ENCODE measurements around the gene MAML2.

DNA sequence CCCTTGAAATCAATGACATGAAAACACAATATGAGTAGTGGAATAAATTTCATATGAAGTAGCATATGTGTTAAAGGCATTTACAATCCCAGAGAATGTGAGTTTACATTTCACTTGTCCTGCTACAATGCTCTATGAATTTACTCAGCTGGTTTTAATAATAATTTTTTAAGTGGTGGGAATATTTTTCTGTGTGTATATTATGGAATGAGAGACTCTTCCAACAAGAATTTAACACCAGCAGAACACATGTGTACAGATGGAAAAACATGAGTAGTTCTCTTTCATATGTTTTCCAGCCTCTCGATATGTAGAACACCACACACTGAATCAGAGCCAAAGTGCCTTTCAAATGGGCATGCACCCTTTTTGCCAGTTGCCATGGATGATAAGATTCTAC lies 170.4 kb downstream of the MAML2 start:
- TF ChIP-seq, protein P1, sequence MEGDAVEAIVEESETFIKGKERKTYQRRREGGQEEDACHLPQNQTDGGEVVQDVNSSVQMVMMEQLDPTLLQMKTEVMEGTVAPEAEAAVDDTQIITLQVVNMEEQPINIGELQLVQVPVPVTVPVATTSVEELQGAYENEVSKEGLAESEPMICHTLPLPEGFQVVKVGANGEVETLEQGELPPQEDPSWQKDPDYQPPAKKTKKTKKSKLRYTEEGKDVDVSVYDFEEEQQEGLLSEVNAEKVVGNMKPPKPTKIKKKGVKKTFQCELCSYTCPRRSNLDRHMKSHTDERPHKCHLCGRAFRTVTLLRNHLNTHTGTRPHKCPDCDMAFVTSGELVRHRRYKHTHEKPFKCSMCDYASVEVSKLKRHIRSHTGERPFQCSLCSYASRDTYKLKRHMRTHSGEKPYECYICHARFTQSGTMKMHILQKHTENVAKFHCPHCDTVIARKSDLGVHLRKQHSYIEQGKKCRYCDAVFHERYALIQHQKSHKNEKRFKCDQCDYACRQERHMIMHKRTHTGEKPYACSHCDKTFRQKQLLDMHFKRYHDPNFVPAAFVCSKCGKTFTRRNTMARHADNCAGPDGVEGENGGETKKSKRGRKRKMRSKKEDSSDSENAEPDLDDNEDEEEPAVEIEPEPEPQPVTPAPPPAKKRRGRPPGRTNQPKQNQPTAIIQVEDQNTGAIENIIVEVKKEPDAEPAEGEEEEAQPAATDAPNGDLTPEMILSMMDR (IDR thresholded peaks at IDR 0.05; ENCODE audit: control extremely low read depth in 1 of 3, insufficient read depth in 1 of 3, low read depth in 1 of 3, low read length in 3 of 3), result no peak
- TF ChIP-seq RBBP5 (IDR thresholded peaks at IDR 0.05; ENCODE audit: borderline replicate concordance, low read depth, low read length) (no peak), EGR1 (IDR thresholded peaks at IDR 0.05; ENCODE audit: borderline replicate concordance, low read depth, low read length) (no peak), SUZ12 (IDR thresholded peaks at IDR 0.05; ENCODE audit: low read length) (no peak), POLR2A (IDR thresholded peaks at IDR 0.05; ENCODE audit: control extremely low read depth in 1 of 2, low read depth in 2 of 2, low read length in 2 of 2) (no peak), YY1 (IDR thresholded peaks at IDR 0.05; ENCODE audit: low read depth, low read length) (no peak), NRF1 (IDR thresholded peaks at IDR 0.05; ENCODE audit: low read depth, low read length) (no peak), RAD21 (IDR thresholded peaks at IDR 0.05 in 1 of 2, conservative IDR thresholded peaks at IDR 0.05 in 1 of 2; ENCODE audit: low read depth in 2 of 2, low read length in 2 of 2) (no peak), RFX5 (IDR thresholded peaks at IDR 0.05; ENCODE audit: borderline replicate concordance, low read depth, low read length) (no peak)
